Measurements from ENCODE around the gene CACNG4. TPM values are rescaled to one million over a fixed set of nuclear protein-coding genes. Genes with fewer than 3 reads are reported as not detected.

CACNG4 gene
- total RNA-seq, 2 donors from 2014 or later = 0.15 to 0.25 TPM

DNA sequence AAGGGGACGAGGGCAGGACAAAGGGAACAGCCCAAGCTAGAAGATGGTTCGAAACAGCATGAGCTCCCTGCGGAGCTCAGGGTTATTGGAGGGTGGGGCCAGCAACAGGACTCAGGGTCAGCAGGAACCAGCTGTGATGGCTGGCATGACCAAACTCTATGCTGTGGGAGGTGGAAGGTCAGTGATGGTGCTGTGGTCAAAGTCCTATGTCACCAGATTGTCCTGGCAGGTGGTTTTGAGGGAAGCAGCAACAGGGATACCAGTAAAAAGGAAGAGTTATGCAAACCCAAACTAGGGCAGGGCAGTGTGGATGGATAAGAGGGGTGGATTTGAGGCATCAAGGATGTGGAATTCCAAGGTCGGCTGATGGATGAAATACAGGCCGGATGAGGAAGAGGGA lies 32.4 kb downstream of the CACNG4 start:
- ATAC-seq (no peak), DNase-seq (no peak)
- intact Hi-C loops (cut with DNase I, micrococcal nuclease) = no loop called here

- DNase-seq = no peak
- intact Hi-C loops (cut with DNase I, micrococcal nuclease) = no loop called here
- no peak for ATAC-seq
These were observed 38.7 kb downstream of the CACNG4 start for GRCh38 chr17:67003231-67003630.

DNA sequence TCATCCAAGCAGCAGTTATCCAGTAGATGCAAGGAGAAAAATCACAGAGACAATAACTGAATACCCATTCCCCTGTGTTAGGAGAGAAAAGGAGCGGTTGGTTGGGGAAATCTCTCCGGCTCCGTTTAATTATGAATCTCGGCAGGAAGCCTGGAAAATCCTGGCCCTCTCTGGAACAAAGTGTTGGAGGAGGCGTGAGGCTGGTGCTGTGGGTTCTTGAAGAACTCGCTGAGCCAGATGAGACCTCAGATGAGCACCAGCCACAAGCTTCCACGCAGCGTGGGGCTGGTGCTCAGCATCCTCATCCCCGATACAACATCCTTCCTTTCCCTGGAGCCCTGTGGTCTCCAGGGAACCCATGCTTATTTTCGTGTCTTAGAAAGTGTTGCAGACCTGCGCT lies 39.7 kb downstream of the CACNG4 start:
- DNase-seq = no peak
- no peak for ATAC-seq
- intact Hi-C loops (cut with DNase I, micrococcal nuclease) = no loop called here

GRCh38 chr17:67007266-67007665 lies 42.8 kb downstream of the CACNG4 start:
- intact Hi-C loops (cut with DNase I, micrococcal nuclease) = no loop called here
- ATAC-seq (no peak), DNase-seq (no peak)

GRCh38 chr17:67008101-67008500 lies 43.6 kb downstream of the CACNG4 start:
- no peak for DNase-seq
- no peak for ATAC-seq
- intact Hi-C loops (cut with DNase I, micrococcal nuclease) = no loop called here

- no peak for ATAC-seq
- intact Hi-C loops (cut with DNase I, micrococcal nuclease) = no loop called here
- no peak for DNase-seq
These were observed 47.1 kb downstream of the CACNG4 start for GRCh38 chr17:67011527-67012175.

GRCh38 chr17:67013891-67014290 lies 49.4 kb downstream of the CACNG4 start:
- intact Hi-C loops (cut with DNase I, micrococcal nuclease) = no loop called here

GRCh38 chr17:67015001-67015400 lies 50.5 kb downstream of the CACNG4 start:
- ATAC-seq (no peak), DNase-seq (no peak)
- intact Hi-C loops (cut with DNase I, micrococcal nuclease) = no loop called here

More at GRCh38 chr17:67013891-67014290, 49.4 kb downstream of the CACNG4 start:
- no peak for DNase-seq
- no peak for ATAC-seq

DNA sequence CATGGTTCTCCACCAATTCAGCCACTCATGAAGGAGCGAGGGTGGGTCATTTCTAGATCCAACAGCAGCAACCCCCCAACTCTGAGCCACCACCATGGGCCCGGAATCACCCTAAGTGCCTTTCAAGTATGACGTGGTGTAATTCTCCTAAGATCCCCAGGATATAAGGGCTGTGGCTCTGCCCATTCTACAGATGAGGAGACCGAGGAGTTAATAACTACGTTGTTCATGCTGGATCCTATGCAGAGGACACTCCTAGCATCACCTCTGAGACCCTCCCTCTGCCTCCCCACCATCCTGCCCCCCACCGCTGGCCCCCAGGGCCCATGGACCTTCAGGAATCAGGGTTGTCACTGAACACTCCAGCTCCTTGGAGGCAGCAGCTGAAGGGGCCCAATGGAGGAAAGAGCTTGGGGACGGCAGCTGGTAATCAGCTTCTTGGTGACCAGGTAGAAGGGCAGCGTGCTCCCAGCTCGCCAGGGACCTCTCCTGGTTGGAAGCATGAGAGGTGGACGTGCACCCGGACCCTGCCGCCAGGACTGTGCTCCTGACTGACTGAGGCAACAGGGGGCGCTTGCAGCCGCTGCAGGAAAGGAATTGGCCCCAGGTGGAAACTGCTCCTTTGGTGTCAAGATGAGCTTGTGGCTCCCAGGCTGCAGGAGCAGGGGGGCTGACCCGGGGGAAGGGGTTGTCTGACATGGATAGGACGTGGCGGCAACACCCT lies 51.7 kb downstream of the CACNG4 start:
- intact Hi-C loops (cut with DNase I, micrococcal nuclease) = no loop called here
- no peak for ATAC-seq
- DNase-seq = no peak

DNA sequence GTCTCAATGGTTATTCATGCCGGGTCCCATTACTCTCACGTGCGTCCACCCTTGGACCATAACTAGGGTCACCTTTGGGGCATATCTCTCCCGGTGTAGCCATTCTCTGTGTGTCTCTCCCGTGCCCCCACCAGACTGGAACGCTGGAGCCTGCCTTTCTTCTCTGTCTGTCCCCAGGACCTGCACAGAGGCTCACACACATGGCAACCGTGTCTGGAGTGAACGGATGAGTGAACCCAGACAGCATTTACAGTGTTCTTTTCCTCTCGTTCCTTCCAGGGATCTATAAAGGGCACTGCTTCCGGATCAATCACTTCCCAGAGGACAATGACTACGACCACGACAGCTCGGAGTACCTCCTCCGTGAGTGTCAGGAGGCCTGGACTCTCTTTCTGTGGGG lies 53.4 kb downstream of the CACNG4 start:
- DNase-seq = no peak
- intact Hi-C loops (cut with DNase I, micrococcal nuclease) = no loop called here
- ATAC-seq = no peak

DNA sequence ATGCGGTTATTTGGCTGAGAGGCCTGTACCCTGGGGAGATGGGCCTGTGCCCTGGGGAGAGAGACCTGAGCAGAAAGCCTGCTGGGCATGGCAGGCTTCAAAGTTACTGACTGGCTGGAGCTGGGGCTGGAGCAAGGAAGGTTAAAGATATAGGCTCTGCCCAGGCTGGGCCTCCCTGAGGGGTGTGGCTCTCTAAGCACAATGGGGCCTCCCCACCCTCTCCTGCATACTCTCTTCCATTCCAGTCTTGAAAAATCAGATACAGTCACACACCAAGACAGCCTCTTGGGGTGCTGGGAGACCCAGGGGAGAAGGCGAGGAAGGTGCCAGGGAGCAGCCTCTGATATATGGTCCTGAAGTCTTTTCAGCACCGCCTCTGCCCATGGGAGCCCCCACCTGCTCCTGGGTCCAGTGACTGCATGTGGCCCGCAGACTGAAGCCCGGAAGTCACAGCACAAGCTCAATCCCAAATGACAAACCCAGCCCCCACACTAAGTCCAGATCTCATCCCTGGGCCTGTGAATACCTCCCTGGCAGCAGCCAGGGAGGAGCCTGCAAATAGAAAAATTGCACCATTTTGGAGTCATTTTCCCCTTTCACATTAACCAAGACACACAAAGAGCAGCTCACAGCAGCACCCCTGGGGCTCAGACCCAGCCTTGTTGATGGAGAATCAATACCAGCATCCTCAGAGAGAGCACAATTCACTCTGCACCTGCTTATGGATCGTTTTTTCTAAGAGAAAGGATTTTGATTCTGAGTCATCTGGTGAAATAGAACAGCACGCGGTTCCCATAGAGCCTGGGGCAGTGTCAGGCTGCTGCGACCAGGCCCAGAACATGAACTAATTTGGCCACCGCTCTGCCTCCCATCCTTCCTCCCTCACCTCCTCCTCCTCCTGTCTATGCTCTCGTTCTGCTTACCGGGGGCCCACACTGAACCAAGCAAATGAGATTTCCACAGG lies 54.2 kb downstream of the CACNG4 start:
- peak; percentile 69 for ATAC-seq
- intact Hi-C loops (cut with DNase I, micrococcal nuclease) = no loop called here
- peak in 1 of 2 donors; percentile 20 for DNase-seq

GRCh38 chr17:67019809-67020208 lies 55.3 kb downstream of the CACNG4 start:
- intact Hi-C loops (cut with DNase I, micrococcal nuclease) = no loop called here
- ATAC-seq (peak; percentile 46), DNase-seq (no peak)

DNA sequence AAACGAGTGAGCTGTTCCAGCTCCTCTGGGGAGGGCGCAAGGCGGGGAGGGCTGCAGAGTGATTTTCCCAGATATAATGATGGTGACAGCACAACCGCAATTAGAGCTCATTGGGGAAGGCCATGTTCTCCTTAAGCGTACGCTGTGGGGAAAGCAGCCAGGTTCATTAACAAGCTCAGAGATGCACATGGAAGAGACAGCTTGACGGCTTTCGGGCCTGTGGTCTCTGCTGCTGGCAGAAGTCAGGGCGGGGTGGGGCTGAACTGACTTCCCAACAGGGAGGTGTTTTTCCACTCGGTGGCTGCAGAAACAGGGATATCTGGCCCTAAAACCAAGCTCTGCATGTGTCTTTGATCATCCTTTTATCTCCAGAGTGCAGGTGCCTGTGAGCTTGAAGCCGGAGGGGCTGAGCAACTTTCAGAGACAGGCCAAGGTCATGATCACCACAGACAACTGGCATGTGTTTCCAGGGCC lies 55.8 kb downstream of the CACNG4 start:
- DNase-seq = no peak
- no peak for ATAC-seq
- intact Hi-C loops (cut with DNase I, micrococcal nuclease) = no loop called here

DNA sequence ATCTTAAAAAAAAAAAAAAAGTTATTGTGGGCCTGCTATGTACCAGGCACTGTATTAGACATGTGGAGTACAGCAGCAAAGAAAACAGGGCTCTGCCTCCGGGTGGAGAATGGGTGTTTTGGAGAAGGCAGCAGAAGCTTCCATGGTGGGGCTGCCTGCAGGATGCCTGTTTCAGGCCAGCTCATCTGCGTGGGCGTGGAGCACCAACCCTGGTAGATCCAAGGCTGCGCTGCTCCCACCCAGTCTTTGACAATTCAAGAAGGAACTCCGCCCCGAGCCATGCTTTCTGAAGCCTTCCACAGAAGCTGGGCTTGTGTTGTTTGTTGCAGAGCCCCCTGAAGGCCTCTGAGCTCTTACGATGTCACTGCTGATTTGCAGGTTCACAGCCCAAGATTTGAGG lies 56.7 kb downstream of the CACNG4 start:
- intact Hi-C loops (cut with DNase I, micrococcal nuclease) = no loop called here
- ATAC-seq = no peak
- DNase-seq = no peak

GRCh38 chr17:67021743-67022450 lies 57.4 kb downstream of the CACNG4 start:
- intact Hi-C loops (cut with DNase I, micrococcal nuclease) = no loop called here
- ATAC-seq = peak; percentile 21
- DNase-seq = no peak

GRCh38 chr17:67022451-67022810 lies 57.9 kb downstream of the CACNG4 start:
- intact Hi-C loops (cut with DNase I, micrococcal nuclease) = no loop called here
- no peak for ATAC-seq
- DNase-seq = no peak

DNA sequence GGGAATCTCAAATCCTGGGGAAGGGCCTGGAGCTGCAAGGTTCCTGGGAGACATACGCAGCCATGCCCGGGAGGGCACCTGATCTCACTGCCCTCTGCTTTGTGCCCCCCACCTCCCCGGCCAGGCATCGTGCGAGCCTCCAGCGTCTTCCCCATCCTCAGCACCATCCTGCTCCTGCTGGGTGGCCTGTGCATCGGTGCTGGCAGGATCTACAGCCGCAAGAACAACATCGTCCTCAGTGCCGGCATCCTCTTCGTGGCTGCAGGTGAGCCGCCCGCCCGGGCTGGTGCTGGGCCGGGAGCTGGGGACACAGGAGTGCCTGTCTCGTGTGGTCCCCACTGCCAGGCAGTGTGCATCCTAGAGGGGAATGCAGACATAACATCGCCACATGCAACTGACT lies 60.2 kb downstream of the CACNG4 start:
- intact Hi-C loops (cut with DNase I, micrococcal nuclease) = no loop called here
- no peak for DNase-seq
- peak; percentile 3 for ATAC-seq

DNA sequence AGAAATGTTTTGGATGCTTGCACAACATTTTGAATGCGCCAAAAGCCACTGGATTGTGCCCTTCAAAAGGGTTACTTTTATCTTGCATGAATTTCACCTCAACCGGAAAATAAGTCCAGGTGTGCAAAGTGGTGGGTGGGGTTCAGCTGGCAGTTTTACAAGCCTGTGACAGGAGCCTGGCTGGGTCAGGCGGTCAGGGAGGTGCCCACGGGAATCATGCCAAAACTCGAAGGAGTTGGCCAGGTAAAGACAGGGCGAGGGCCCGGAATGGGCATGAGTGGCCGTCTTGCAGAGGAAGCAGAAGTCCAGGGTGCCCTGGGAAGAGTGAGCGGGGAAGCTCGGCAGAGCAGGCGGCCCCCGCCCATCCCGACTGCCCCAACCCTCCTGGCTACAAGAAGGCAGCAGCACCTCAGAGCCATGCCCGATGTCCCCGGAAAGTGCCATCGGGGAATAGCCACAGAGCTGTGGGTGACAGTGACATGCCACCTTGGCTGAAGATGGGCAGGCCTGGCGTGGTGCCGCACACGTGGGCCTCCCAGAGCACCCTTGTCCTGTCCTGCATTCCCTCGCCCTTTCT lies 60.8 kb downstream of the CACNG4 start:
- peak; percentile 86 to 93 for DNase-seq
- intact Hi-C loops (cut with DNase I, micrococcal nuclease) = no loop called here
- ATAC-seq = peak; percentile 95

DNA sequence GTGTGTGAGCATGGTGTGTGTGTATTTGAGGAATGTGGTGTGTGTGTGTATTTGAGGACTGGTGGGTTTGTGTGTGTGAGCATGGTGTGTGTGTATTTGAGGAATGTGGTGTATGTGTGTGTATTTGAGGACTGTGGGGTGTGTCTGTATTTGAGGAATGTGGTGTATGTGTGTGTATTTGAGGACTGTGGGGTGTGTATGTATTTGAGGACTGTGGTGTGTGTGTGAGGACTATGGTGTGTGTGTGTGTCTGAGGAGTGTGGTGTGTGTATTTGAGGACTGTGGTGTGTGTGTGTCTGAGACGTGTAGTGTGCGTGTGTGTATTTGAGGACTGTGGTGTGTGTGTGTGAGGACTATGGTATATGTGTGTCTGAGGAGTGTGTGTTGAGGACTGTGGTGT lies 61.8 kb downstream of the CACNG4 start:
- no peak for ATAC-seq
- intact Hi-C loops (cut with DNase I, micrococcal nuclease) = no loop called here
- no peak for DNase-seq
